Fibroblast of skin of abdomen (primary cell): ENCODE measurements around the gene TSPAN3.

ENCODE experiments used
- DNase-seq: peaks from one replicate; pipeline ENCODE4 v3.0.0-alpha.2; 2013

TSPAN3 gene

GRCh38 chr15:77048135-77048876, 22.6 kb downstream of the TSPAN3 start:
- DNase-seq: peak; percentile 56

- DNase-seq: no peak
Observed at GRCh38 chr15:77046704-77047412, 24.1 kb downstream of the TSPAN3 start.

GRCh38 chr15:77045985-77046384, 24.9 kb downstream of the TSPAN3 start:
- DNase-seq: no peak

- DNase-seq: no peak
Observed at GRCh38 chr15:77044228-77045042, 26.5 kb downstream of the TSPAN3 start.

GRCh38 chr15:77042955-77043920, 27.7 kb downstream of the TSPAN3 start:
- DNase-seq: no peak

- no peak for DNase-seq
Observed at GRCh38 chr15:77042245-77042919, 28.5 kb downstream of the TSPAN3 start.

GRCh38 chr15:77040673-77041072, 30.2 kb downstream of the TSPAN3 start:
- peak; percentile 42 for DNase-seq

GRCh38 chr15:77039848-77040247, 31.1 kb downstream of the TSPAN3 start:
- no peak for DNase-seq

- DNase-seq: no peak
Observed at GRCh38 chr15:77039217-77039533, 31.7 kb downstream of the TSPAN3 start.

- DNase-seq: no peak
Observed at GRCh38 chr15:77038312-77039216, 32.3 kb downstream of the TSPAN3 start.

GRCh38 chr15:77037388-77038209, 33.3 kb downstream of the TSPAN3 start:
- no peak for DNase-seq

GRCh38 chr15:77036537-77037387, 34.1 kb downstream of the TSPAN3 start:
- no peak for DNase-seq

- no peak for DNase-seq
Observed at GRCh38 chr15:77035999-77036471, 34.9 kb downstream of the TSPAN3 start.

GRCh38 chr15:77035584-77035983, 35.3 kb downstream of the TSPAN3 start:
- DNase-seq: no peak

- DNase-seq: no peak
Observed at GRCh38 chr15:77034695-77035489, 36.0 kb downstream of the TSPAN3 start.

- DNase-seq: no peak
Observed at GRCh38 chr15:77033729-77034671, 36.9 kb downstream of the TSPAN3 start.

- no peak for DNase-seq
Observed at GRCh38 chr15:77033417-77033728, 37.5 kb downstream of the TSPAN3 start.
